Endothelial cell of umbilical vein (primary cell): ENCODE measurements around the gene RSPH1. TPM values are rescaled to one million over a fixed set of nuclear protein-coding genes. Genes with fewer than 3 reads are reported as not detected.

ENCODE experiments used
- BruUV-seq: library from RNA; stranded (reverse); fragments of 400-500 nt; replicated peaks from 2 replicates; lab custom pipeline; 2021; lab: Mats Ljungman, UMichigan
- CTCF ChIA-PET: fragments of 300-600, 350-600 bp; sonication (Branson Sonifier 250); formaldehyde crosslinking; loops from one replicate; lab custom pipeline; 2021; ENCODE audit warnings: antibody characterized with exemption, inconsistent platforms; lab: Charles Lee
- POLR2A ChIA-PET: fragments of 300-600, 350-600 bp; sonication (Branson Sonifier 250); formaldehyde crosslinking; loops from one replicate; lab custom pipeline; 2021; ENCODE audit warnings: antibody characterized with exemption, inconsistent platforms; lab: Charles Lee
- DNase-seq: peaks from one replicate; pipeline ENCODE4 v3.0.0-alpha.2; 2011; ENCODE audit warnings: low read depth, low spot score
- FAIRE-seq: peaks from 2 replicates; lab custom pipeline; 2011; peaks lifted over from hg19 to GRCh38; lab: Jason Lieb, UNC
- H2AFZ ChIP-seq: 2 replicates; pipeline ENCODE4 v1.6.0; 2012; ENCODE audit warnings: low read depth, low read length, control low read depth, inconsistent platforms
- H3K27ac ChIP-seq: 2 replicates; pipeline ENCODE4 v1.5.1; 2011; ENCODE audit warnings: low read depth, mild to moderate bottlenecking, control low read depth, low read length, moderate library complexity; ENCODE audit not compliant: insufficient read depth
- H3K27me3 ChIP-seq, 2 experiments: 2 replicates each; pipeline versions ENCODE4 v1.6.0 to v1.6.1; 2011; ENCODE audit warnings: low read length in 2 of 2, mixed read lengths in 1 of 2; ENCODE audit not compliant: control insufficient read depth in 2 of 2, insufficient read depth in 2 of 2
- H3K36me3 ChIP-seq, 2 experiments: 2 replicates in 1 of 2; 3 replicates in 1 of 2; pipeline ENCODE4 v1.5.1; 2011; ENCODE audit warnings: low read length in 2 of 2, mild to moderate bottlenecking in 1 of 2, moderate library complexity in 1 of 2; ENCODE audit not compliant: control insufficient read depth in 2 of 2, insufficient read depth in 2 of 2; ENCODE audit errors: extremely low read depth in 1 of 2
- H3K4me1 ChIP-seq: 3 replicates; pipeline ENCODE4 v1.5.1; 2011; ENCODE audit warnings: mild to moderate bottlenecking, low read length; ENCODE audit not compliant: control insufficient read depth, insufficient read depth; ENCODE audit errors: extremely low read depth
- H3K4me2 ChIP-seq: 2 replicates; pipeline ENCODE4 v1.6.1; 2011; ENCODE audit warnings: low read length, control low read depth, mixed read lengths; ENCODE audit not compliant: insufficient read depth
- H3K4me3 ChIP-seq, 3 experiments: fragments of 200-600 bp in 1 of 3; sonication (generic), shearing (Covaris generic) in 1 of 3; replicated peaks in 1 of 3; 2 replicates each; pipeline ENCODE4 v1.5.1; 2011 to 2016; ENCODE audit warnings: control low read depth in 3 of 3, low read length in 3 of 3, mild to moderate bottlenecking in 2 of 3, inconsistent platforms in 1 of 3, low read depth in 1 of 3, moderate library complexity in 1 of 3; ENCODE audit not compliant: insufficient read depth in 1 of 3
- H3K79me2 ChIP-seq: 2 replicates; pipeline ENCODE4 v1.6.0; 2012; ENCODE audit warnings: low read length, inconsistent platforms; ENCODE audit not compliant: control insufficient read depth, insufficient read depth
- H3K9ac ChIP-seq: replicated peaks from 2 replicates; pipeline ENCODE3; 2011; ENCODE audit warnings: low read length, control low read depth; ENCODE audit not compliant: insufficient read depth; ENCODE audit errors: extremely low read depth
- H3K9me1 ChIP-seq: replicated peaks from 3 replicates; pipeline ENCODE4 v1.6.0; 2011; ENCODE audit warnings: mild to moderate bottlenecking, low read length; ENCODE audit not compliant: control insufficient read depth, insufficient read depth; ENCODE audit errors: extremely low read depth
- H3K9me3 ChIP-seq: replicated peaks from 2 replicates; pipeline ENCODE4 v1.5.1; 2012; ENCODE audit warnings: low read length, inconsistent platforms; ENCODE audit not compliant: control insufficient read depth, insufficient read depth
- H4K20me1 ChIP-seq: replicated peaks from 2 replicates; pipeline ENCODE3; 2011; ENCODE audit warnings: mild to moderate bottlenecking, low read length; ENCODE audit not compliant: control insufficient read depth, insufficient read depth; ENCODE audit errors: extremely low read depth
- EZH2 ChIP-seq: IDR thresholded peaks from 2 replicates; pipeline ENCODE4 v1.6.1; 2012; ENCODE audit warnings: borderline replicate concordance, low read depth, mild to moderate bottlenecking, moderate library complexity, low read length, inconsistent platforms; ENCODE audit not compliant: severe bottlenecking
- FOS ChIP-seq: IDR thresholded peaks from 2 replicates; pipeline ENCODE4 v1.6.1; 2011; ENCODE audit warnings: mild to moderate bottlenecking, low read length, moderate library complexity, borderline replicate concordance; ENCODE audit not compliant: insufficient read depth
- GATA2 ChIP-seq: IDR thresholded peaks from 2 replicates; pipeline ENCODE4 v1.7.0; 2011; ENCODE audit warnings: low read depth, mild to moderate bottlenecking, moderate library complexity, mixed read lengths, low read length; ENCODE audit not compliant: insufficient read length, insufficient read depth
- JUN ChIP-seq: IDR thresholded peaks from 2 replicates; pipeline ENCODE4 v1.6.1; 2011; ENCODE audit warnings: borderline replicate concordance, low read depth; ENCODE audit not compliant: insufficient read length, insufficient read depth
- MYC ChIP-seq: IDR thresholded peaks from one replicate; pipeline ENCODE4 v1.6.1; 2011; ENCODE audit warnings: mild to moderate bottlenecking, low read depth, low read length
- POLR2A ChIP-seq: IDR thresholded peaks from 2 replicates; pipeline ENCODE4 v1.6.1; 2012; ENCODE audit warnings: low read depth, mild to moderate bottlenecking, control low read depth, low read length
- POLR2AphosphoS5 ChIP-seq: IDR thresholded peaks from 2 replicates; pipeline ENCODE4 v1.6.1; 2012; ENCODE audit warnings: low read depth, mild to moderate bottlenecking, control low read depth, low read length, moderate library complexity; ENCODE audit not compliant: insufficient read depth
- dilution Hi-C: fragments of 300-500 bp; cut with MboI; formaldehyde crosslinking; loops from one replicate; pipeline ENCODE4 v1.15.0; 2019; ENCODE audit warnings: low sequenced_read_pairs; ENCODE audit not compliant: extremely low pct_ligation_motif_present
- intact Hi-C: fragments of 100-400 bp; cut with micrococcal nuclease; formaldehyde crosslinking; loops from one replicate; pipeline ENCODE4 v1.10.0; 2022
- polyA plus RNA-seq, 4 experiments: library from polyadenylated mRNA; depleted of rRNA in 3 of 4; stranded (reverse) in 3 of 4; unstranded in 1 of 4; fragments of >200 nt; gene quantifications; 2 replicates each; pipeline versions ENCODE4 v1.2.1 to v1.2.3, GENCODE V29; 2011 to 2012; ENCODE audit warnings: missing spikeins in 1 of 4
- total RNA-seq: library from RNA; stranded (reverse); gene quantifications from 2 replicates; pipeline ENCODE4 v1.2.3, GENCODE V29; 2021
- TF ChIP-seq, protein P1 (sequence below), 2 donors: IDR thresholded peaks; 1 replicate in 1 of 2; 2 replicates in 1 of 2; pipeline ENCODE4 v1.5.1; 2011; ENCODE audit warnings: low read length in 2 of 2, mild to moderate bottlenecking in 2 of 2, moderate library complexity in 2 of 2, control low read depth in 1 of 2, inconsistent platforms in 1 of 2, low read depth in 1 of 2; ENCODE audit not compliant: insufficient read depth in 1 of 2; ENCODE audit errors: extremely low read depth in 1 of 2
- TF ChIP-seq, protein P2 (sequence below): IDR thresholded peaks from 2 replicates; pipeline ENCODE4 v1.6.1; 2011; ENCODE audit not compliant: insufficient read depth, insufficient read length

RSPH1 gene
- total and polyA plus RNA-seq, 2 donors (not counting 3 experiments of a cell fraction or from before 2014, with no cell fraction given), result 0.08 TPM; not detected in 1

DNA sequence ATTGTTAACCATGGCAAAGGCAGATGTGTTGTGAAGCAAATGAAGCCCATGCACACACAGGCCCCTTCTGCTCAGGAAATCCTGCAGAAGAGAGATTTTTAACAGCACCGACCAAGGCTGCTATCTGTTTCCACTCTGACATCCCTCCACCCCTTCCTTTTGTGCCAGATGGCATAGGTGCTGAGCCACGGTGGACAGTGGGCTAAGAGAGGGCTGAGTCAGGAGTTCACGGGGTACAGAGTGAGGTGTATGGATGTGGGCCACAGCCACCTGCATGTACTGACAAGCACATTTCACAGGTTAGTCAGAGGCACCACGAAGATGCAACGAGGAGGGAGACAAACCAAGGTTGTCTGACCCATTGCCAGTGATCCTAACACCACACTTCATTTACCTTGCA is 9.5 kb downstream of the RSPH1 start:
- no peak overlapping the region for H3K4me2 ChIP-seq
- H3K36me3 ChIP-seq, result no peaks in the 10 kb centered on the region
- H3K79me2 ChIP-seq, result no peaks in the 10 kb centered on the region
- FAIRE-seq (no peak), DNase-seq (no peak)
- H3K4me3 ChIP-seq, result no peak overlapping the region
- BruUV-seq, result no TSS peak
- H4K20me1 ChIP-seq, result no peaks in the 10 kb centered on the region
- dilution Hi-C loops (no loop called here), intact Hi-C loops (no loop called here)
- no peak overlapping the region for H2AFZ ChIP-seq
- no peak overlapping the region for H3K9ac ChIP-seq
- H3K9me1 ChIP-seq, result no peaks in the 10 kb centered on the region
- CTCF ChIA-PET, result interaction anchor here (1.1 kb wide), 1 partner anchor 369 kb away, joined by 3 read pairs; no protein-coding TSS in a partner anchor
- peaks cover 18 to 21% of the 10 kb centered on the region in 2 experiments for H3K27me3 ChIP-seq
- no peak overlapping the region for H3K27ac ChIP-seq
- no peaks in the 10 kb centered on the region for H3K4me1 ChIP-seq
- no peaks in the 10 kb centered on the region for H3K9me3 ChIP-seq
- TF ChIP-seq GATA2, result no peak
- TF ChIP-seq, protein P1, sequence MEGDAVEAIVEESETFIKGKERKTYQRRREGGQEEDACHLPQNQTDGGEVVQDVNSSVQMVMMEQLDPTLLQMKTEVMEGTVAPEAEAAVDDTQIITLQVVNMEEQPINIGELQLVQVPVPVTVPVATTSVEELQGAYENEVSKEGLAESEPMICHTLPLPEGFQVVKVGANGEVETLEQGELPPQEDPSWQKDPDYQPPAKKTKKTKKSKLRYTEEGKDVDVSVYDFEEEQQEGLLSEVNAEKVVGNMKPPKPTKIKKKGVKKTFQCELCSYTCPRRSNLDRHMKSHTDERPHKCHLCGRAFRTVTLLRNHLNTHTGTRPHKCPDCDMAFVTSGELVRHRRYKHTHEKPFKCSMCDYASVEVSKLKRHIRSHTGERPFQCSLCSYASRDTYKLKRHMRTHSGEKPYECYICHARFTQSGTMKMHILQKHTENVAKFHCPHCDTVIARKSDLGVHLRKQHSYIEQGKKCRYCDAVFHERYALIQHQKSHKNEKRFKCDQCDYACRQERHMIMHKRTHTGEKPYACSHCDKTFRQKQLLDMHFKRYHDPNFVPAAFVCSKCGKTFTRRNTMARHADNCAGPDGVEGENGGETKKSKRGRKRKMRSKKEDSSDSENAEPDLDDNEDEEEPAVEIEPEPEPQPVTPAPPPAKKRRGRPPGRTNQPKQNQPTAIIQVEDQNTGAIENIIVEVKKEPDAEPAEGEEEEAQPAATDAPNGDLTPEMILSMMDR (IDR thresholded peaks at IDR 0.05; ENCODE audit: extremely low read depth in 1 of 2, insufficient read depth in 1 of 2, low read depth in 1 of 2, low read length in 2 of 2), result no peak
- no peak for TF ChIP-seq POLR2AphosphoS5
- TF ChIP-seq POLR2A, result no peak
- TF ChIP-seq, protein P2, sequence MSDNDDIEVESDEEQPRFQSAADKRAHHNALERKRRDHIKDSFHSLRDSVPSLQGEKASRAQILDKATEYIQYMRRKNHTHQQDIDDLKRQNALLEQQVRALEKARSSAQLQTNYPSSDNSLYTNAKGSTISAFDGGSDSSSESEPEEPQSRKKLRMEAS, result no peak
- no peak for TF ChIP-seq MYC
- TF ChIP-seq FOS, result no peak
- no peak for TF ChIP-seq EZH2
- TF ChIP-seq JUN, result no peak
- POLR2A ChIA-PET, result no interaction called here
